ENCODE results near the gene OSGIN1.

The OSGIN1 gene

GRCh38 chr16:83977056-83977815 is 24.2 kb downstream of the OSGIN1 start:
- POLR2A ChIA-PET = no interaction called here

More at GRCh38 chr16:83977056-83977815, 24.2 kb downstream of the OSGIN1 start:
- CTCF ChIA-PET = interaction anchor here (0.6 to 2.3 kb wide), 3 partner anchors 86 to 783 kb away, joined by 4 to 8 read pairs (median 4); no protein-coding TSS in a partner anchor
- no peak overlapping the region for H3K4me3 ChIP-seq (ENCODE audit: low read depth, low read length)
- no peak overlapping the region for H3K27ac ChIP-seq (ENCODE audit: extremely low read depth, low read depth, low read length)
- no peaks in the 10 kb centered on the region for H3K36me3 ChIP-seq (ENCODE audit: control insufficient read depth in 2 of 2, insufficient read depth in 1 of 2, low read length in 2 of 2)
- H3K9me3 ChIP-seq (ENCODE audit: control insufficient read depth, insufficient read depth, low read depth, low read length) = no peaks in the 10 kb centered on the region
- no peaks in the 10 kb centered on the region for H3K4me1 ChIP-seq (ENCODE audit: control insufficient read depth, insufficient read depth, low read length)
- TF ChIP-seq ZNF529 (tag by site-specific recombination; IDR thresholded peaks at IDR 0.05; ENCODE audit: insufficient replicate concordance) = no peak
- no peak for TF ChIP-seq ZNF513 (tag by site-specific recombination; IDR thresholded peaks at IDR 0.05)
- TF ChIP-seq ZNF16 (tag by site-specific recombination; IDR thresholded peaks at IDR 0.05; ENCODE audit: low read depth) = no peak
- TF ChIP-seq INSM2 (tag by site-specific recombination; IDR thresholded peaks at IDR 0.05) = no peak
- TF ChIP-seq PBX3 (CRISPR knock-in tag; IDR thresholded peaks at IDR 0.05) = no peak
- TF ChIP-seq ZBTB11 (tag by site-specific recombination; conservative IDR thresholded peaks at IDR 0.05; ENCODE audit: low read depth) = no peak
- TF ChIP-seq ZNF645 (tag by site-specific recombination; IDR thresholded peaks at IDR 0.05) = no peak
- no peak for TF ChIP-seq ZNF701 (tag by site-specific recombination; IDR thresholded peaks at IDR 0.05)
